HG02642 (cell line): ENCODE results near the gene AKR7A3.
"Not testable (repeated sequence)": the region's sequence is repeated elsewhere in the genome, so short reads cannot be mapped to it uniquely, and the experiment has no call there.

Experiments
- ATAC-seq: cut with Tn5 transposase; IDR thresholded peaks from one replicate; pipeline ENCODE4 v1.9.1; 2021; ENCODE audit warnings: mild to moderate bottlenecking; ENCODE audit not compliant: unreplicated experiment, poor library complexity

AKR7A3 gene

GRCh38 chr1:19300211-19300610 is 11.6 kb upstream of the AKR7A3 start:
- ATAC-seq = no peak

- ATAC-seq = no peak
Observed at GRCh38 chr1:19294638-19295037, 6.1 kb upstream of the AKR7A3 start.

- no peak for ATAC-seq
Observed at GRCh38 chr1:19289244-19289643, 674 bp upstream of the AKR7A3 start.

- no peak for ATAC-seq
Observed at GRCh38 chr1:19287436-19288185, 959 bp downstream of the AKR7A3 start.

- ATAC-seq = not testable (repeated sequence)
Observed at GRCh38 chr1:19285807-19286206, 2.8 kb downstream of the AKR7A3 start.

GRCh38 chr1:19285366-19285765 is 3.2 kb downstream of the AKR7A3 start:
- not testable (repeated sequence) for ATAC-seq

GRCh38 chr1:19284881-19285280 is 3.7 kb downstream of the AKR7A3 start:
- no peak for ATAC-seq

- no peak for ATAC-seq
Observed at GRCh38 chr1:19283891-19284290, 4.7 kb downstream of the AKR7A3 start.

GRCh38 chr1:19274636-19275035 is 13.9 kb downstream of the AKR7A3 start:
- no peak for ATAC-seq

- not testable (repeated sequence) for ATAC-seq
Observed at GRCh38 chr1:19273844-19274531, 14.6 kb downstream of the AKR7A3 start.

- ATAC-seq = no peak
Observed at GRCh38 chr1:19273106-19273843, 15.3 kb downstream of the AKR7A3 start.

- ATAC-seq = no peak
Observed at GRCh38 chr1:19272064-19272463, 16.5 kb downstream of the AKR7A3 start.

- ATAC-seq = not testable (repeated sequence)
Observed at GRCh38 chr1:19270343-19270730, 18.2 kb downstream of the AKR7A3 start.

GRCh38 chr1:19269427-19270342 is 18.9 kb downstream of the AKR7A3 start:
- ATAC-seq = not testable (repeated sequence)

- ATAC-seq = no peak
Observed at GRCh38 chr1:19268445-19268844, 20.1 kb downstream of the AKR7A3 start.

GRCh38 chr1:19262744-19263143 is 25.8 kb downstream of the AKR7A3 start:
- no peak for ATAC-seq

- ATAC-seq = no peak
Observed at GRCh38 chr1:19262047-19262446, 26.5 kb downstream of the AKR7A3 start.

- ATAC-seq = no peak
Observed at GRCh38 chr1:19260211-19261138, 28.1 kb downstream of the AKR7A3 start.

- no peak for ATAC-seq
Observed at GRCh38 chr1:19258353-19258752, 30.2 kb downstream of the AKR7A3 start.
